Measurements from ENCODE around the gene ASF1B. TPM values are rescaled to one million over a fixed set of nuclear protein-coding genes. Genes with fewer than 3 reads are reported as not detected.

ASF1B gene
- total and polyA plus RNA-seq, 2 donors (not counting 3 experiments of a cell fraction or from before 2014, with no cell fraction given): 39.1 to 42.4 TPM

DNA sequence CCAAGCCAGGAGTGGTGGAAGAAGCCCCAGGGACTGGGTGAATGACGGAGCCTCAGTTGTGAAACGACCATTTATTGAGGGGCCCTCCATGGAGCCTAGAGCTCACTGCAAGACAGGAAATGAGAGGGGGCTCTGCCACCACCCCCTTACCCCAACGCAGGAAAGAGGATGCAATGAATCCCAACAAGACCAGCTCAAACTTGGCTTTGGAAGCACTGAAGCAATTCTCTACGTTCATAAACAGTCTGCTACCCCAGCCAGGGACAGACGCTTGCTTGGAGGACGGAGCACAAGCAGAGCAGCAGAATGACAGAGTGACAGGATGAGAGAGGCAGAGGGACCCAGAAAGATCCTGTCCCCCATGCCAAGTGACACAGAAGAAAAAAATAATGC lies 19.9 kb downstream of the ASF1B start:
- DNase-seq (ENCODE audit: low read depth, low spot score): no peak
- Histone ChIP-seq H3K4me3 (replicated peaks in 1 of 3; ENCODE audit: insufficient read depth in 1 of 3, low read depth in 1 of 3, low read length in 3 of 3) (peak overlapping the region; percentile 67 to 84 (median 80)), H3K27ac (ENCODE audit: insufficient read depth, low read depth, low read length) (no peak overlapping the region), H4K20me1 (replicated peaks; ENCODE audit: control insufficient read depth, extremely low read depth, insufficient read depth, low read length) (no peaks in the 10 kb centered on the region), H3K9ac (replicated peaks; ENCODE audit: extremely low read depth, insufficient read depth, low read length) (peak overlapping the region; percentile 51), H3K9me1 (replicated peaks; ENCODE audit: control insufficient read depth, extremely low read depth, insufficient read depth, low read length) (no peaks in the 10 kb centered on the region), H3K9me3 (replicated peaks; ENCODE audit: control insufficient read depth, insufficient read depth, low read length) (no peaks in the 10 kb centered on the region), H2AFZ (ENCODE audit: low read depth, low read length) (peak overlapping the region; percentile 10), H3K79me2 (ENCODE audit: control insufficient read depth, insufficient read depth, low read length) (peaks cover 30% of the 10 kb centered on the region), H3K36me3 (ENCODE audit: control insufficient read depth in 2 of 2, extremely low read depth in 1 of 2, insufficient read depth in 2 of 2, low read length in 2 of 2) (no peaks in the 10 kb centered on the region), H3K4me1 (ENCODE audit: control insufficient read depth, extremely low read depth, insufficient read depth, low read length) (peaks cover 25% of the 10 kb centered on the region), H3K27me3 (ENCODE audit: control insufficient read depth in 2 of 2, insufficient read depth in 2 of 2, low read length in 2 of 2) (no peaks in the 10 kb centered on the region), H3K4me2 (ENCODE audit: insufficient read depth, low read length) (peak overlapping the region; percentile 82)
- CTCF ChIA-PET: interaction anchor here (1.2 to 4.8 kb wide), 4 partner anchors 13 to 239 kb away, joined by 3 to 27 read pairs (median 6); partner anchors contain the start of gene ASF1B
- dilution Hi-C loops (cut with MboI; ENCODE audit: extremely low pct_ligation_motif_present, low sequenced_read_pairs) (no loop called here), intact Hi-C loops (cut with micrococcal nuclease) (loop anchor here (2.0 kb wide), 2 partner anchors 26 to 36 kb away; partner anchors contain the start of gene SAMD1)
- TF ChIP-seq MYC (IDR thresholded peaks at IDR 0.05; ENCODE audit: low read depth, low read length) (no peak), EZH2 (IDR thresholded peaks at IDR 0.05; ENCODE audit: borderline replicate concordance, low read depth, low read length, severe bottlenecking) (no peak), POLR2A (IDR thresholded peaks at IDR 0.05; ENCODE audit: low read depth, low read length) (no peak), MAX (IDR thresholded peaks at IDR 0.05; ENCODE audit: insufficient read depth, insufficient read length) (no peak), JUN (IDR thresholded peaks at IDR 0.05; ENCODE audit: borderline replicate concordance, insufficient read depth, insufficient read length, low read depth) (no peak), FOS (IDR thresholded peaks at IDR 0.05; ENCODE audit: borderline replicate concordance, insufficient read depth, low read length) (no peak), POLR2AphosphoS5 (IDR thresholded peaks at IDR 0.05; ENCODE audit: insufficient read depth, low read depth, low read length) (no peak), GATA2 (IDR thresholded peaks at IDR 0.05; ENCODE audit: insufficient read depth, insufficient read length, low read depth, low read length) (no peak)
- TF ChIP-seq, protein P1, sequence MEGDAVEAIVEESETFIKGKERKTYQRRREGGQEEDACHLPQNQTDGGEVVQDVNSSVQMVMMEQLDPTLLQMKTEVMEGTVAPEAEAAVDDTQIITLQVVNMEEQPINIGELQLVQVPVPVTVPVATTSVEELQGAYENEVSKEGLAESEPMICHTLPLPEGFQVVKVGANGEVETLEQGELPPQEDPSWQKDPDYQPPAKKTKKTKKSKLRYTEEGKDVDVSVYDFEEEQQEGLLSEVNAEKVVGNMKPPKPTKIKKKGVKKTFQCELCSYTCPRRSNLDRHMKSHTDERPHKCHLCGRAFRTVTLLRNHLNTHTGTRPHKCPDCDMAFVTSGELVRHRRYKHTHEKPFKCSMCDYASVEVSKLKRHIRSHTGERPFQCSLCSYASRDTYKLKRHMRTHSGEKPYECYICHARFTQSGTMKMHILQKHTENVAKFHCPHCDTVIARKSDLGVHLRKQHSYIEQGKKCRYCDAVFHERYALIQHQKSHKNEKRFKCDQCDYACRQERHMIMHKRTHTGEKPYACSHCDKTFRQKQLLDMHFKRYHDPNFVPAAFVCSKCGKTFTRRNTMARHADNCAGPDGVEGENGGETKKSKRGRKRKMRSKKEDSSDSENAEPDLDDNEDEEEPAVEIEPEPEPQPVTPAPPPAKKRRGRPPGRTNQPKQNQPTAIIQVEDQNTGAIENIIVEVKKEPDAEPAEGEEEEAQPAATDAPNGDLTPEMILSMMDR (IDR thresholded peaks at IDR 0.05; ENCODE audit: extremely low read depth in 1 of 2, insufficient read depth in 1 of 2, low read depth in 1 of 2, low read length in 2 of 2): no peak
- BruUV-seq (replicated peaks): TSS peak; percentile 31
- FAIRE-seq: peak; percentile 15
- POLR2A ChIA-PET: interaction anchor here (0.6 kb wide), 1 partner anchor 35 kb away, joined by 3 read pairs; no protein-coding TSS in a partner anchor
